IMR-90 (cell line): ENCODE measurements around the gene CAND2. TPM values are rescaled to one million over a fixed set of nuclear protein-coding genes. Genes with fewer than 3 reads are reported as not detected.

Experiments used
- ATAC-seq: fragments of 200-7000 bp; cut with Tn5 transposase; 2 replicates; pipeline ENCODE4 v1.9.1; 2020; ENCODE audit warnings: low read depth, mild to moderate bottlenecking, moderate library complexity
- BruUV-seq: library from RNA; stranded (reverse); fragments of 400-500 nt; replicated peaks from 2 replicates; lab custom pipeline; 2021; lab: Mats Ljungman, UMichigan
- CTCF ChIA-PET: fragments of 300-600 bp; formaldehyde crosslinking; extraction: SDS; loops from one replicate; lab custom pipeline; 2021; ENCODE audit warnings: antibody characterized with exemption; lab: Yijun Ruan, JAX
- POLR2A ChIA-PET: fragments of 300-600 bp; sonication (Branson Sonifier 250); formaldehyde crosslinking; loops from one replicate; lab custom pipeline; 2022; ENCODE audit warnings: antibody characterized with exemption; ENCODE audit not compliant: unreplicated experiment; lab: Charles Lee
- DNase-seq: peaks from one replicate; pipeline ENCODE4 v3.0.0; 2013
- H2AFZ ChIP-seq: replicated peaks from 2 replicates; pipeline ENCODE3; 2013; ENCODE audit warnings: low read length, mild to moderate bottlenecking; ENCODE audit not compliant: poor library complexity
- H2AK5ac ChIP-seq: 2 replicates; pipeline ENCODE4 v1.6.1; 2013; ENCODE audit warnings: low read depth, low read length, inconsistent platforms
- H2AK9ac ChIP-seq: replicated peaks from 2 replicates; pipeline ENCODE3; 2013; ENCODE audit warnings: mild to moderate bottlenecking, low read depth, low read length, moderate library complexity; ENCODE audit not compliant: poor library complexity
- H2BK120ac ChIP-seq: 2 replicates; pipeline ENCODE4 v1.6.1; 2013; ENCODE audit warnings: low read depth, low read length, inconsistent platforms
- H2BK15ac ChIP-seq: 3 replicates; pipeline ENCODE4 v1.6.1; 2013; ENCODE audit warnings: low read depth, low read length, inconsistent platforms
- H2BK20ac ChIP-seq: 2 replicates; pipeline ENCODE4 v1.6.1; 2013; ENCODE audit warnings: low read depth, mild to moderate bottlenecking, inconsistent platforms, low read length, moderate library complexity
- H2BK5ac ChIP-seq: 2 replicates; pipeline ENCODE4 v1.6.1; 2013; ENCODE audit warnings: mild to moderate bottlenecking, low read depth, low read length, inconsistent platforms; ENCODE audit not compliant: poor library complexity, severe bottlenecking
- H3K14ac ChIP-seq: replicated peaks from 2 replicates; pipeline ENCODE4 v1.6.1; 2013; ENCODE audit warnings: low read depth, low read length, inconsistent platforms
- H3K18ac ChIP-seq: 2 replicates; pipeline ENCODE4 v1.6.1; 2013; ENCODE audit warnings: low read depth, low read length, control low read depth
- H3K23ac ChIP-seq: 2 replicates; pipeline ENCODE4 v1.6.1; 2013; ENCODE audit warnings: low read depth, low read length, inconsistent platforms
- H3K27ac ChIP-seq: 2 replicates; pipeline ENCODE4 v1.5.1; 2013; ENCODE audit warnings: mild to moderate bottlenecking, control low read depth, low read length; ENCODE audit not compliant: insufficient read depth
- H3K27me3 ChIP-seq: 2 replicates; pipeline ENCODE4 v1.6.1; 2013; ENCODE audit warnings: low read length; ENCODE audit not compliant: control insufficient read depth, insufficient read depth
- H3K36me3 ChIP-seq: 2 replicates; pipeline ENCODE4 v1.6.1; 2013; ENCODE audit warnings: low read length, mixed read lengths; ENCODE audit not compliant: control insufficient read depth, insufficient read depth
- H3K4ac ChIP-seq: 2 replicates; pipeline ENCODE4 v1.6.1; 2013; ENCODE audit warnings: low read depth, low read length, inconsistent platforms
- H3K4me1 ChIP-seq: 2 replicates; pipeline ENCODE4 v1.6.1; 2013; ENCODE audit warnings: low read length, mixed read lengths; ENCODE audit not compliant: control insufficient read depth, insufficient read depth
- H3K4me2 ChIP-seq: 2 replicates; pipeline ENCODE4 v1.6.1; 2013; ENCODE audit warnings: low read depth, mild to moderate bottlenecking, control low read depth, low read length, moderate library complexity
- H3K4me3 ChIP-seq: 2 replicates; pipeline ENCODE4 v1.5.1; 2013; ENCODE audit warnings: low read depth, mild to moderate bottlenecking, control low read depth, low read length, moderate library complexity; ENCODE audit not compliant: insufficient read depth
- H3K56ac ChIP-seq: 2 replicates; pipeline ENCODE4 v1.6.1; 2013; ENCODE audit warnings: low read length, inconsistent platforms; ENCODE audit not compliant: insufficient read depth; ENCODE audit errors: extremely low read depth
- H3K79me1 ChIP-seq, 2 experiments: 2 replicates each; pipeline ENCODE4 v1.6.1; 2013; ENCODE audit warnings: low read length in 2 of 2, inconsistent platforms in 1 of 2, low read depth in 1 of 2
- H3K9ac ChIP-seq: 2 replicates; pipeline ENCODE4 v1.6.1; 2013; ENCODE audit warnings: low read depth, low read length, control low read depth
- H3K9me1 ChIP-seq: 2 replicates; pipeline ENCODE4 v1.6.1; 2013; ENCODE audit warnings: low read length, inconsistent platforms; ENCODE audit not compliant: insufficient read depth
- H3K9me3 ChIP-seq: 2 replicates; pipeline ENCODE4 v1.6.1; 2013; ENCODE audit warnings: low read length; ENCODE audit not compliant: control insufficient read depth, insufficient read depth
- H4K20me1 ChIP-seq: 2 replicates; pipeline ENCODE4 v1.6.1; 2013; ENCODE audit warnings: low read length, inconsistent platforms; ENCODE audit not compliant: insufficient read depth
- H4K5ac ChIP-seq: 2 replicates; pipeline ENCODE4 v1.6.1; 2013; ENCODE audit warnings: mild to moderate bottlenecking, low read depth, low read length, control low read depth
- H4K8ac ChIP-seq, 2 experiments: 2 replicates each; pipeline ENCODE4 v1.6.1; 2013; ENCODE audit warnings: low read depth in 2 of 2, low read length in 2 of 2, control low read depth in 1 of 2, inconsistent platforms in 1 of 2
- H4K91ac ChIP-seq: 2 replicates; pipeline ENCODE4 v1.6.1; 2013; ENCODE audit warnings: low read depth, low read length, inconsistent platforms; ENCODE audit not compliant: insufficient read depth
- BHLHE40 ChIP-seq: fragments of 150-350 bp; IDR thresholded peaks from 2 replicates; pipeline ENCODE4 v1.6.1; 2016; ENCODE audit warnings: mild to moderate bottlenecking, low read depth, low read length
- CEBPB ChIP-seq: IDR thresholded peaks from 2 replicates; pipeline ENCODE4 v1.6.1; 2012; ENCODE audit warnings: low read depth, low read length, improper control_type of control experiment
- CHD1 ChIP-seq: IDR thresholded peaks from 2 replicates; pipeline ENCODE4 v1.6.1; 2012; ENCODE audit warnings: low read depth, low read length, improper control_type of control experiment
- CTCF ChIP-seq: conservative IDR thresholded peaks from 2 replicates; pipeline ENCODE4 v1.5.1; 2012; ENCODE audit warnings: mild to moderate bottlenecking, low read depth, low read length, improper control_type of control experiment
- ELK1 ChIP-seq: fragments of 150-350 bp; IDR thresholded peaks from 2 replicates; pipeline ENCODE4 v1.6.1; 2016; ENCODE audit warnings: low read depth, mild to moderate bottlenecking, low read length, moderate library complexity, borderline replicate concordance
- FOS ChIP-seq: fragments of 150-350 bp; IDR thresholded peaks from 2 replicates; pipeline ENCODE4 v1.6.1; 2016; ENCODE audit warnings: low read depth, low read length
- MAFK ChIP-seq: IDR thresholded peaks from 2 replicates; pipeline ENCODE4 v1.6.1; 2012; ENCODE audit warnings: low read depth, low read length, improper control_type of control experiment
- MAZ ChIP-seq: IDR thresholded peaks from 2 replicates; pipeline ENCODE4 v1.6.1; 2012; ENCODE audit warnings: low read depth, mild to moderate bottlenecking, low read length, improper control_type of control experiment, moderate library complexity, borderline replicate concordance
- MXI1 ChIP-seq: IDR thresholded peaks from 2 replicates; pipeline ENCODE4 v1.6.1; 2012; ENCODE audit warnings: low read depth, mild to moderate bottlenecking, low read length, moderate library complexity, borderline replicate concordance
- NFE2L2 ChIP-seq: fragments of 150-350 bp; IDR thresholded peaks from 2 replicates; pipeline ENCODE4 v1.6.1; 2016; ENCODE audit warnings: low read depth, mild to moderate bottlenecking, low read length
- POLR2A ChIP-seq: IDR thresholded peaks from 2 replicates; pipeline ENCODE4 v1.6.1; 2012; ENCODE audit warnings: mild to moderate bottlenecking, low read depth, low read length
- RAD21 ChIP-seq: IDR thresholded peaks from 2 replicates; pipeline ENCODE4 v1.6.1; 2012; ENCODE audit warnings: low read length, improper control_type of control experiment
- RCOR1 ChIP-seq: IDR thresholded peaks from 2 replicates; pipeline ENCODE4 v1.6.1; 2012; ENCODE audit warnings: mild to moderate bottlenecking, low read length, improper control_type of control experiment; ENCODE audit not compliant: insufficient replicate concordance
- RFX5 ChIP-seq: IDR thresholded peaks from 2 replicates; pipeline ENCODE4 v1.8.0; 2012; ENCODE audit warnings: low read depth, mild to moderate bottlenecking, low read length, moderate library complexity
- SMC3 ChIP-seq: fragments of 150-350 bp; IDR thresholded peaks from 2 replicates; pipeline ENCODE4 v1.6.1; 2016; ENCODE audit warnings: low read depth, mild to moderate bottlenecking, antibody characterized with exemption, low read length, moderate library complexity
- USF2 ChIP-seq: fragments of 150-350 bp; IDR thresholded peaks from 2 replicates; pipeline ENCODE4 v1.6.1; 2017; ENCODE audit warnings: mild to moderate bottlenecking, antibody characterized with exemption, low read length, low read depth
- WGBS, 2 experiments: methylation state at CpG; one replicate each; pipeline versions ENCODE4 v1.1.5 to v1.1.7; 2013; ENCODE audit warnings: missing lambda C conversion rate in 2 of 2; ENCODE audit not compliant: insufficient read length in 1 of 2; ENCODE audit errors: extremely low coverage in 2 of 2; 5-methylcytosine and 5-hydroxymethylcytosine counted together
- dilution Hi-C: fragments of 300-500 bp; cut with HindIII; formaldehyde crosslinking; loops from one replicate; pipeline ENCODE4 v1.14.3; 2018; ENCODE audit warnings: low sequenced_read_pairs; ENCODE audit not compliant: unreplicated experiment
- in situ Hi-C: fragments of 300-500 bp; cut with MboI; formaldehyde crosslinking; loops from 3 replicates; pipeline ENCODE4 v1.14.3; 2019; ENCODE audit warnings: low sequenced_read_pairs, inconsistent platforms, mixed read lengths
- intact Hi-C: fragments of 100-400 bp; cut with micrococcal nuclease; formaldehyde crosslinking; loops from 2 replicates; pipeline ENCODE4 v1.10.0; 2022
- polyA plus RNA-seq, 3 experiments: library from polyadenylated mRNA; depleted of rRNA; stranded (reverse); fragments of >200 nt; gene quantifications; 2 replicates each; pipeline ENCODE4 v1.2.3, GENCODE V29; 2012; ENCODE audit warnings: low replicate concordance in 1 of 3
- total RNA-seq: library from RNA; depleted of rRNA; stranded (reverse); fragments of >200 nt; gene quantifications from 2 replicates; pipeline ENCODE4 v1.2.3, GENCODE V29; 2012

Gene CAND2
- total and polyA plus RNA-seq, 2 of the 4 experiments (the other 2 are of a cell fraction): 2.9 to 4.9 TPM

GRCh38 chr3:12808587-12808986 lies 12.1 kb downstream of the CAND2 start:
- dilution Hi-C loops (no loop called here), intact Hi-C loops (no loop called here), in situ Hi-C loops (no loop called here)
- TF ChIP-seq POLR2A (no peak), MAZ (no peak), SMC3 (no peak), CEBPB (no peak), CHD1 (no peak), BHLHE40 (no peak), ELK1 (no peak), NFE2L2 (no peak), CTCF (no peak), MAFK (no peak), FOS (no peak), RCOR1 (no peak), RAD21 (no peak), USF2 (no peak), RFX5 (no peak), MXI1 (no peak)
- Histone ChIP-seq H3K14ac (no peak overlapping the region), H2BK120ac (no peak overlapping the region), H2AK9ac (no peak overlapping the region), H4K20me1 (no peaks in the 10 kb centered on the region), H2BK5ac (no peak overlapping the region), H2AK5ac (no peak overlapping the region), H3K18ac (no peak overlapping the region), H4K8ac (no peak overlapping the region), H3K27ac (no peak overlapping the region), H3K9ac (no peak overlapping the region), H3K27me3 (no peaks in the 10 kb centered on the region), H3K79me1 (no peaks in the 10 kb centered on the region; a peak in 1 of 4 replicates), H3K4me1 (peaks cover 2% of the 10 kb centered on the region; the same call in 1 of the 2 replicates), H3K36me3 (peaks cover 23% of the 10 kb centered on the region; the same call in 1 of the 2 replicates), H3K4me2 (no peak overlapping the region), H2AFZ (no peak overlapping the region), H4K5ac (no peak overlapping the region), H3K9me1 (no peaks in the 10 kb centered on the region), H2BK15ac (no peak overlapping the region), H3K56ac (no peak overlapping the region), H3K4ac (no peak overlapping the region), H3K9me3 (no peaks in the 10 kb centered on the region), H3K4me3 (no peak overlapping the region), H3K23ac (no peak overlapping the region), H2BK20ac (no peak overlapping the region), H4K91ac (no peak overlapping the region)
- DNase-seq (no peak), ATAC-seq (no peak)
- WGBS, 2 experiments: 77% methylated on average over 2 of the region's 2 CpGs; no CpG with 5 or more reads in 1 of the 2 experiments
- ChIA-PET CTCF (no interaction called here), POLR2A (no interaction called here)
- no TSS peak for BruUV-seq
